Stimulated activated CD8-positive, alpha-beta memory T cell treated with anti-CD3 and anti-CD28 coated beads, Interleukin-12 subunit alpha, Interleukin-12 subunit beta, amount 100 ng/mL, for 1 hour (primary cell): ENCODE results near the gene ATG4C.
"Not testable (repeated sequence)": the region's sequence is repeated elsewhere in the genome, so short reads cannot be mapped to it uniquely, and the experiment has no call there.

Experiments used
- DNase-seq: peaks from one replicate; pipeline ENCODE4 v3.0.0-alpha.2; 2020; ENCODE audit warnings: low read depth

Gene ATG4C

DNA sequence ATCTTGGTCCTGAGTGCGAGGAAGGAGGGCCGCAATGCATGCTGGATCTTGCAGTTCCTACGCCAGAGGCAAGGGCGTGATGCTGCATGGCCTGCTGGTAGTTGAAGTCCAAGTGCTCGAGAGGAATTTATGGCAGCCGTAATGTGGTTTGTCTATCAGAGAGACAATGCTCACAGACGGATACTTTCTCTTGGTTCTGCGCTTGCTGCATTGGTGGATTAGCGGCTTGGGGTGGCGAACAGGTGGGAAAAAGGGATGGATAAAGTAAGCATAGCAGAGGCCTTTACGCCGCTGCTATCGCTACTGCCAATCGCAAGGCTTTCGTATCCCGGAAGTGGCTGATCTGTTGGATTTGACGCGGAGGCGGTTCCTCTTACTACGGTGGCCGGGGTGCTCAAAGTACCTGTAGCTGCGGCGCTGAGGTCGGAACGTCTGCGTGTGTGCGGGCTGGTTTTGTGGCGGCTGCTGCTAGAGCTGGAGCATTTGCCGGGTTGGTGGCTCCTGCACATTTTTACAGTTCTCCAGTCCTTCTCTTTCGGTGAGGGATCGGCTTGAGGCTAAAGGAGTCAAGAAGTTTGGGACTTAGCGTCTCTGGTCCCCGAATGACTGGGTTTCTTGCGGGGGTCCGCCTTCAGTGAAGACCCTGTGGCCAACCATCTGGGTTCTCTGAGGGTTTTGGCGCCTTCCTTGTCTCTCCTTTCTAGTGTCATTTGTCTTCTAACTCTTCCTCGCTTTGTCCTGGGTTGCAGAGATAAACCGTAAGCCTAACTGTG is at the start of gene ATG4C:
Gene ATG4C (plus strand): TSS at position 397 of the 773 bp plus-strand sequence. CDS start 19,655 bp downstream, outside the sequence.
- DNase-seq, result peak; percentile 87

- DNase-seq, result no peak
These were observed 48.3 kb upstream of the ATG4C start for GRCh38 chr1:62735491-62736171.

DNA sequence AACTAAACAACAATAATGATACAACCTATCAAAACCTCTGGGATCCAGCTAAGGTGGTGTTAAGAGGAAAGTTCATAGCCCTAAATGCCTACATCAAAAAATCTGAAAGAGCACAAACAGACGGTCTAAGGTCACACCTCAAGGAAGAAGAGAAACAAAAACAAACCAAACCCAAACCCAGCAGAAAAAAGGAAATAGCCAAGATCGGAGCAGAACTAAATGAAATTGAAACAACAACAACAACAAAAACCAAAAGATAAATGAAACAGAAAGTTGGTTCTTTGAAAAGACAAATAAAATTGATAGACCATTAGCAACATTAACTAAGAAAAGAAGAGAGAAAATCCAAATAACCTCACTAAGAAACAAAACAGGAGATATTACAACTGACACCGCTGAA is 43.2 kb upstream of the ATG4C start:
- DNase-seq, result not testable (repeated sequence)

- no peak for DNase-seq
These were observed 39.0 kb upstream of the ATG4C start for GRCh38 chr1:62744611-62745577.

DNA sequence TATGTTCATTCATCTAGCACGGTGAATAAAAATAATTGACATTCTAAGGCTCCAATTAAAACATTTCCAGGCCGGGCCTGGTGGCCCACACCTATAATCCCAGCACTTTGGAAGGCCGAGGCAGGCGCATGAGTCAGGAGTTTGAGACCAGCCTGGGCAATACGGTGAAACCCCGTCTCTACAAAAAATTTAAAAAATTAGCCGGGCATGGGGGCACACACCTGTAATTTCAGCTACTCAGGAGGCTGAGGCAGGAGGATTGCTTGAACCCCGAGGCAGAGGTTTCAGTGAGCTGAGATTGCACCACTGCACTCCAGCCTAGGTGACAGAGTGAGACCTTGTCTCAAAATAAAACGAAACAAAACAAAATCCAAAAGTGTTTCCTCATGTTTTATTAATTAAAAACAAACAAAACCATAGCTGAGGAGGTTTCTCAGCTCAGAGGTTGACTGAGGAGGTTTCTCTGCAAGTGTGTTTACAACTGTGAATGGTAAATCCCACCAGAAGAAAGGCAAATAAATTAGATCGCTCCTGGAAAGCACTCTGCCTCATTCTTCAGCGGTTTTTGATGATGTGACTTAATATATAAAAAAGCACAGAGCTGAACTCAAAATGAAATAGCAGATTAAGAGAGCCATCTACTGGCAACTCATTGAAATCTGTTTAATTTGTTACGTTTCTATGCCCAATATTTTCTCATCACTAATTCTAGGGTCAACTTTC is 37.7 kb upstream of the ATG4C start:
- DNase-seq, result no peak

- DNase-seq, result no peak
These were observed 37.2 kb upstream of the ATG4C start for GRCh38 chr1:62746809-62747138.

DNA sequence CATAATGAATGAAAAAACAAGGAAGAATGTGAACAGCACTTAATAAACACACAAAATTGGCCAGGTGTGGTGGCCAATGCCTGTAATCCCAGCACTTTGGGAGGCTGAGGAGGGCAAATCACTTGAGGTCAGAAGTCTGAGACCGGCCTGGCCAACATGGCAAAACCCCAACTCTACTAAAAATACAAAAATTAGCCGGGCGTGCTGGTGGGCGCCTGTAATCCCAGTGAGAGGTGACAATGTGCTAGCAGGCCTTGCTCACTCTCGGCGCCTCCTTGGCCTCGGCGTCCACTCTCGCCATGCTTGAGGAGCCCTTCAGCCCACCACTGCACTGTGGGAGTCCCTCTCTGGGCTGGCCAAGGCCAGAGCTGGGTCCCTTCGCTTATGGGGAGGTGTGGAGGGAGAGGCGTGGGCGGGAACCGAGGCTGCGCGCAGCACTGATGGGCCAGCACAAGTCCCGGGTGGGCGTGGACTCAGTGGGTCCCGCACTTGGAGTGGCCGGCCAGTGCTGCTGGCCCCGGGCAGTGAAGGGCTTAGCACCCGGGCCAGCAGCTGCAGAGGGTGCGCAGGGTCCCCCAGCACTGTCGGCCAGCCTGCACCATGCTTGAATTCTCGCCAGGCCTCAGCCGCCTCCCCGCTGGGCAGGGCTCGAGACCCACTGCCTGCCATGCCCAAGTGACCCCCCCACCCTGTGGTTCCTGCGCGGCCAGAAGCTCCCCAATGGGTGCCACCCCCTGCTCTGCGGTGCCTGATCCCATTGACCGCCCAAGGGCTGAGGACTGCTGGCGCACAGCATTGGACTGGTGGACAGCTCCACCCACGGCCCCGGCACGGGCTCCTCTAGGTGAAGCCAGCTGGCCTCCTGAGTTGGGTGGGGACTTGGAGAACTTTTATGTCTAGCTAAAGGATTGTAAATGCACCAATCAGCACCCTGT is 30.6 kb upstream of the ATG4C start:
- DNase-seq, result no peak

DNA sequence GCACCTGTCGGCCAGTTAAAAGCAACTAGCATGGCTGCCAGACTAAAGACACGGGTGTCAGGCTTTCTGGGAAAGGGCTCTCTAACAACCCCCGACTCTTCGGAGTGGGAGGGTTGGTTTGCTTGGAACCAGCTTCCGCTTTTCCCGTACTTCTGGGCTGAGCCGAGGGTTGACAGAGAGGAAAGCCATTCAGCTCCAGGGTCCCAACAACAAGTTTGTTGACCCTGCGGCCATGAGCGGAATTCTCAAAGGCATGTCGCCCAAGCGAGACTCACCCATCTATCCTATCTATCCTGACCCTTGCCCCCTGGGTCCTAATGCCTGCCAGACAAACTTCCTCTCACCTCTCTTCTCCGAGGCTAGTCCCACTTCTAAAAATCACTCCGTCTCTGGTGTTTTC is 29.0 kb upstream of the ATG4C start:
- not testable (repeated sequence) for DNase-seq

GRCh38 chr1:62756255-62756884 is 27.6 kb upstream of the ATG4C start:
- not testable (repeated sequence) for DNase-seq

- DNase-seq, result not testable (repeated sequence)
These were observed 24.6 kb upstream of the ATG4C start for GRCh38 chr1:62759232-62759875.

DNA sequence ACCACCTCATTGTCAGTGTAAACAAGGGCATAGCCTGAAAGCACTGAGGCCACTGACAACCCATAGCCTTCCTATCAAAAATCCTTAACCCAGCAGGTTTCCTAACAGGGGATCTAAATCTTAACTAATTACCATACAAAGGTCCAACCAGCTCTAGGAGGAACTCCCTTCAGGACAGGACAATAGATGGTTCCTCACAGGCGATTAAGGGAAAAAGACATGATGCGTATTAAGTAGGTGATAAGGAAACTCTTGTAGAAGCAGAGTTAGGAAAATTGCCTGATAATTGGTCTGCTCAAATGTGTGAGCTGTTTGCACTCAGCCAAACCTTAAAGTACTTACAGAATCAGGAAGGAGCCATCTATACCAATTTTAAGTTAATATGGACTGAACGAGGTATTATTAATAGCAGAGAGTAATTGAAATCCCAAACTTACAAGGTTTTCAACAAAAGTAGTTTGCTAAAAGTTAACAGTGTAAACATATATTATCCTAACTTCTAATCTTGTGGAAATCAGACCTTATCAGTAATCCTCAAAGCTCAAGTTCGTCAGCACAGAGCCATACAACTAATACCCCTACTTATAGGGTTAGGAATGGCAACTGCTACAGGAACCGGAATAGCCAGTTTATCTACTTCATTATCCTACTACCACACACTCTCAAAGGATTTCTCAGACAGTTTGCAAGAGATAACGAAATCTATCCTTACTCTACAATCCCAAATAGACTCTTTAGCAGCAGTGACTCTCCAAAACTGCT is 23.7 kb upstream of the ATG4C start:
- not testable (repeated sequence) for DNase-seq

- DNase-seq, result not testable (repeated sequence)
These were observed 22.6 kb upstream of the ATG4C start for GRCh38 chr1:62761223-62761870.

- not testable (repeated sequence) for DNase-seq
These were observed 21.9 kb upstream of the ATG4C start for GRCh38 chr1:62762027-62762426.

DNA sequence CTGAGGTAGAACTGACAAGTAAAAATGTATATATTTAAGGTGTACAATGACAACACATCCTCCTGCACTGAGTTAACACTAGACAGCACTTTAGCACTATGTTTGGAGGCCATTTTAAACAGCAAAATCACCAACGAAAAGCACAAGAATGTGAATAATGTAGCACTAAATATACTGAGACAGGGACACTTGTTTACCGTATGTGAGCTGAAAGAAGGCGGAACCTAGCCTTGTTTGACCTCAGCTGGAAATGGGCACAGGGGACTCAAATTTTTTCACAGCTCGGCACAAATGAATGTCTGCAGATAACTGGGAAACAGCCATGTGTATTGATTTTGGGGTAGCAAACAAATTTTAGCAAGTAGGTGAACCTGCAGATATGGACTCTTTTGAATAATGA is 18.0 kb upstream of the ATG4C start:
- DNase-seq, result no peak

GRCh38 chr1:62768551-62768950 is 15.4 kb upstream of the ATG4C start:
- DNase-seq, result not testable (repeated sequence)

GRCh38 chr1:62772607-62773295 is 11.2 kb upstream of the ATG4C start:
- no peak for DNase-seq

DNA sequence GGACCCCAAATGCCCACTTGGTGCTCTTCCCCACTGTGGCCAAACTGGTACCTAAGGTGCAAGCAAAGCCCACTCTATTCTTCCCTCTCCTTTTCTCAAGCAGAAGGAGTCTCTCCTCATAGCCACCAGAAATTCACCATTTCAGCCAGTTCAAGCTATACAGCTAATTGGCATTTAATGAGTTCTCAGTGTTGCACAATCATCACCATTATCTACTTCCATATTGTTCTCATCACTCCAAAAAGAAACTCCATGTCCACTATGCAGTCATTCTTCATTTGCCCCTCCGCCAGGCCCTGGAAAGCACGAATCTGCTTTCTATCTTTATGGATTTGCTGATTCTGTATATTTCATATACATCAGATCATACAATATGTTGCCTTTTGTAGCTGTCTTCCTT is 9.9 kb upstream of the ATG4C start:
- DNase-seq, result no peak
